GM12878 (cell line): ENCODE results near the gene RAB40B. TPM values are rescaled to one million over a fixed set of nuclear protein-coding genes. Genes with fewer than 3 reads are reported as not detected.

Experiments used
- ATAC-seq: fragments of 200-7000 bp; cut with Tn5 transposase; 3 replicates; pipeline ENCODE4 v1.9.1; 2020; ENCODE audit warnings: mild to moderate bottlenecking, moderate library complexity
- BruUV-seq: library from RNA; stranded (reverse); fragments of 400-500 nt; replicated peaks from 2 replicates; lab custom pipeline; 2021; lab: Mats Ljungman, UMichigan
- CTCF ChIA-PET: fragments of 300-600 bp; sonication (Branson Sonifier 250); formaldehyde crosslinking; extraction: SDS; loops from one replicate; lab custom pipeline; 2021; ENCODE audit warnings: inconsistent platforms; lab: Yijun Ruan, JAX
- POLR2A ChIA-PET: fragments of 350-600 bp; formaldehyde crosslinking; extraction: SDS; loops from one replicate; lab custom pipeline; 2021; ENCODE audit warnings: inconsistent platforms; lab: Charles Lee
- RAD21 ChIA-PET: fragments of 300-600 bp; sonication (Branson Sonifier 250); formaldehyde crosslinking; loops from one replicate; lab custom pipeline; 2023; ENCODE audit warnings: antibody characterized with exemption; ENCODE audit not compliant: unreplicated experiment; lab: Charles Lee
- SMC1A ChIA-PET: fragments of 300-600 bp; sonication (Branson Sonifier 250); formaldehyde crosslinking; loops from one replicate; lab custom pipeline; 2023; ENCODE audit not compliant: unreplicated experiment, uncharacterized antibody; lab: Charles Lee
- DNase-seq: peaks from one replicate; pipeline ENCODE4 v3.0.0-alpha.2; 2011; ENCODE audit warnings: low read depth, low spot score
- FAIRE-seq: peaks from 3 replicates; lab custom pipeline; 2011; peaks lifted over from hg19 to GRCh38; lab: Jason Lieb, UNC
- H2AFZ ChIP-seq: 2 replicates; pipeline ENCODE4 v1.6.0; 2011; ENCODE audit warnings: low read depth, low read length, control low read depth; ENCODE audit not compliant: control insufficient read depth
- H3K27ac ChIP-seq: 2 replicates; pipeline ENCODE4 v1.5.1; 2011; ENCODE audit warnings: control low read depth; ENCODE audit not compliant: control insufficient read depth, insufficient read depth
- H3K27me3 ChIP-seq, 2 experiments: replicated peaks in 1 of 2; 2 replicates each; pipeline versions ENCODE4 v1.6.0 to v1.6.1; 2011; ENCODE audit warnings: low read length in 1 of 2; ENCODE audit not compliant: control insufficient read depth in 2 of 2, insufficient read depth in 2 of 2
- H3K36me3 ChIP-seq, 2 experiments: 2 replicates each; pipeline ENCODE4 v1.5.1; 2011; ENCODE audit warnings: low read length in 1 of 2; ENCODE audit not compliant: control insufficient read depth in 2 of 2, insufficient read depth in 2 of 2
- H3K4me1 ChIP-seq: 2 replicates; pipeline ENCODE4 v1.6.1; 2011; ENCODE audit warnings: mild to moderate bottlenecking, low read length, moderate library complexity, mixed read lengths; ENCODE audit not compliant: control insufficient read depth, insufficient read depth
- H3K4me2 ChIP-seq: 2 replicates; pipeline ENCODE4 v1.6.0; 2011; ENCODE audit warnings: control low read depth; ENCODE audit not compliant: control insufficient read depth, insufficient read depth
- H3K4me3 ChIP-seq: fragments of 200-600 bp; sonication (generic); 2 replicates; pipeline ENCODE4 v1.5.1; 2016
- H3K79me2 ChIP-seq: 2 replicates; pipeline ENCODE4 v1.6.0; 2011; ENCODE audit warnings: low read length; ENCODE audit not compliant: control insufficient read depth, insufficient read depth
- H3K9ac ChIP-seq: 2 replicates; pipeline ENCODE4 v1.8.0; 2011; ENCODE audit warnings: low read length, control low read depth, mixed read lengths; ENCODE audit not compliant: control insufficient read depth, insufficient read depth
- H3K9me3 ChIP-seq: replicated peaks from 3 replicates; pipeline ENCODE4 v1.5.1; 2011; ENCODE audit warnings: mild to moderate bottlenecking, low read length; ENCODE audit not compliant: control insufficient read depth, insufficient read depth
- H4K20me1 ChIP-seq: 2 replicates; pipeline ENCODE4 v1.6.0; 2011; ENCODE audit not compliant: control insufficient read depth, insufficient read depth
- BHLHE40 ChIP-seq, 2 experiments: fragments of 450-650 bp in 1 of 2; IDR thresholded peaks; 2 replicates each; pipeline ENCODE4 v1.6.1; 2011 to 2017; ENCODE audit warnings: low read depth in 2 of 2, borderline replicate concordance in 1 of 2, improper control_type of control experiment in 1 of 2, low read length in 1 of 2, mild to moderate bottlenecking in 1 of 2
- EED ChIP-seq: sonication (generic); IDR thresholded peaks from 2 replicates; pipeline ENCODE4 v1.6.1; 2016; ENCODE audit warnings: antibody characterized with exemption, low read depth
- EZH2 ChIP-seq: IDR thresholded peaks from 2 replicates; pipeline ENCODE4 v1.6.1; 2012; ENCODE audit warnings: low read depth, mild to moderate bottlenecking, control low read depth, inconsistent platforms, low read length, borderline replicate concordance; ENCODE audit not compliant: control insufficient read depth
- HCFC1 ChIP-seq: fragments of 150-350 bp; IDR thresholded peaks from 2 replicates; pipeline ENCODE4 v1.6.1; 2014; ENCODE audit warnings: low read length
- KAT2A ChIP-seq: conservative IDR thresholded peaks from 2 replicates; pipeline ENCODE4 v1.6.1; 2011; ENCODE audit warnings: low read depth, low read length; ENCODE audit not compliant: control insufficient read depth
- MXI1 ChIP-seq: fragments of 150-350 bp; IDR thresholded peaks from 2 replicates; pipeline ENCODE4 v1.6.1; 2011; ENCODE audit warnings: low read depth, mild to moderate bottlenecking, inconsistent platforms, low read length, improper control_type of control experiment
- MYB ChIP-seq: fragments of 150-350 bp; IDR thresholded peaks from 2 replicates; pipeline ENCODE4 v1.6.1; 2014; ENCODE audit warnings: mild to moderate bottlenecking, low read depth, low read length, borderline replicate concordance
- PAX8 ChIP-seq: fragments of 450-650 bp; IDR thresholded peaks from 2 replicates; pipeline ENCODE4 v1.6.1; 2017; ENCODE audit warnings: mild to moderate bottlenecking, moderate library complexity
- SMARCA5 ChIP-seq: fragments of 450-650 bp; IDR thresholded peaks from 2 replicates; pipeline ENCODE4 v1.6.1; 2017; ENCODE audit warnings: mild to moderate bottlenecking
- STAT1 ChIP-seq: fragments of 450-650 bp; conservative IDR thresholded peaks from 2 replicates; pipeline ENCODE4 v1.6.1; 2014; ENCODE audit warnings: antibody characterized with exemption, mild to moderate bottlenecking
- TAF1 ChIP-seq: IDR thresholded peaks from 2 replicates; pipeline ENCODE4 v1.6.1; 2011; ENCODE audit warnings: mild to moderate bottlenecking, low read depth, low read length, borderline replicate concordance
- ZNF274 ChIP-seq: IDR thresholded peaks from one replicate; pipeline ENCODE4 v1.8.0; 2011; ENCODE audit not compliant: insufficient read length, insufficient read depth
- WGBS: methylation state at CpG from one replicate; pipeline ENCODE4 v1.1.6; 2016; ENCODE audit warnings: low lambda C conversion rate; ENCODE audit not compliant: insufficient replicate concordance, insufficient coverage; ENCODE audit errors: missing lambda C conversion rate; 5-methylcytosine and 5-hydroxymethylcytosine counted together
- in situ Hi-C: fragments of 300-500 bp; cut with MboI; formaldehyde crosslinking; loops from 9 replicates; pipeline ENCODE4 v1.14.3; 2018; ENCODE audit warnings: mixed read lengths
- intact Hi-C: fragments of 100-400 bp; cut with micrococcal nuclease; formaldehyde crosslinking; loops from one replicate; pipeline ENCODE4 v1.14.2; 2022; ENCODE audit not compliant: unreplicated experiment
- polyA plus RNA-seq, 11 experiments: library from polyadenylated mRNA; depleted of rRNA in 4 of 11; unstranded in 6 of 11; stranded (reverse) in 5 of 11; fragments of >200 nt; fragmentation: Nextera tagmentation in 4 of 11; fragmentation: Illumina TruSeq in 1 of 11; extraction: Ambion mirVana in 4 of 11; extraction: Trizol in 1 of 11; gene quantifications; 1 replicate in 1 of 11; 2 replicates in 10 of 11; pipeline versions ENCODE4 v1.2.1 to v1.2.3, GENCODE V29; 2011 to 2016; ENCODE audit warnings: inconsistent platforms in 2 of 11, missing spikeins in 2 of 11, low read depth in 1 of 11
- total RNA-seq, 4 experiments: library from RNA; depleted of rRNA in 3 of 4; stranded (reverse); fragments of >200 nt in 3 of 4; fragmentation: Illumina TruSeq in 1 of 4; extraction: Trizol in 1 of 4; gene quantifications; 2 replicates each; pipeline versions ENCODE4 v1.2.1 to v1.2.3, GENCODE V29; 2013 to 2021
- TF ChIP-seq, protein P1 (sequence below): IDR thresholded peaks from 2 replicates; pipeline ENCODE4 v1.6.1; 2011; ENCODE audit warnings: mild to moderate bottlenecking, low read depth, low read length, moderate library complexity; ENCODE audit not compliant: insufficient replicate concordance
- TF ChIP-seq, protein P2 (sequence below): fragments of 450-650 bp; IDR thresholded peaks from 2 replicates; pipeline ENCODE4 v1.6.1; 2017; ENCODE audit warnings: antibody characterized with exemption, mild to moderate bottlenecking, moderate library complexity
- TF ChIP-seq, protein P3 (sequence below): fragments of 150-350 bp; IDR thresholded peaks from 2 replicates; pipeline ENCODE4 v1.6.1; 2016; ENCODE audit warnings: low read depth, low read length
- TF ChIP-seq, protein P4 (sequence below): fragments of 450-650 bp; IDR thresholded peaks from 2 replicates; pipeline ENCODE4 v1.6.1; 2017; ENCODE audit warnings: low read depth, mild to moderate bottlenecking, moderate library complexity

The RAB40B gene
- total and polyA plus RNA-seq, 10 of the 15 experiments (the other 5 are each of a cell fraction or from before 2014, with no cell fraction given), result 0.06 to 2.8 (median 1.4) TPM

DNA sequence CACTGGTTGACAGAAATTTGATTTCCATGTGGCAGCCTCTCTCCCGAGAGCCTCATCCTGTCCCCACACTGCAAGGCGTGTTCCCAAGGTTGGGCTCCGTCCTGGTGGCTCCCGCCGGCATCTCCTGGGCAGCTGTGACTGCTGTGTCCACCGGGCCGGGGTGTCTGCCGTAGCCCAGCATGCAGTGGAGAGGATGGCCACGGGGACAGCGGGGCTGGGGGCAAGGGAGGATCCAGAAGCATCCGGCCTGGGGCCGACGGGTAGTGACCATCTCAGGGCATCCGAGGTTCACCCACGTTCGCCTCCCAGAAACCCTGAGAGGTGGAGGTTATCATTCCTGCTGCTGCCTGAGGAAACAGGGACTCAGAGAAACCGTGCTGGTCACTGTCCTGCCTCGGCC is 7.3 kb upstream of the RAB40B start:
- H3K9ac ChIP-seq, result no peak overlapping the region
- RAD21 ChIA-PET, result no interaction called here
- no peak overlapping the region for H3K27ac ChIP-seq
- ATAC-seq (no peak), FAIRE-seq (no peak), DNase-seq (no peak)
- CTCF ChIA-PET, result no interaction called here
- no peaks in the 10 kb centered on the region for H3K36me3 ChIP-seq
- no peak overlapping the region for H2AFZ ChIP-seq
- intact Hi-C loops, result no loop called here
- POLR2A ChIA-PET, result interaction anchor here (1.3 kb wide), 1 partner anchor 11 kb away, joined by 3 read pairs; the partner anchor contains the start of gene FN3KRP
- H3K27me3 ChIP-seq, result no peaks in the 10 kb centered on the region
- H4K20me1 ChIP-seq, result no peaks in the 10 kb centered on the region
- SMC1A ChIA-PET, result no interaction called here
- no peak overlapping the region for H3K4me2 ChIP-seq
- H3K79me2 ChIP-seq, result no peaks in the 10 kb centered on the region
- WGBS, result 69% methylated on average over 18 of the region's 18 CpGs
- no peak overlapping the region for H3K4me3 ChIP-seq
- H3K4me1 ChIP-seq, result peaks cover 10% of the 10 kb centered on the region
- BruUV-seq, result no TSS peak
- no peaks in the 10 kb centered on the region for H3K9me3 ChIP-seq
- in situ Hi-C loops, result no loop called here
- no peak for TF ChIP-seq BHLHE40 (IDR thresholded peaks at IDR 0.05; ENCODE audit: borderline replicate concordance in 1 of 2, low read depth in 2 of 2, low read length in 1 of 2)
- TF ChIP-seq, protein P1, sequence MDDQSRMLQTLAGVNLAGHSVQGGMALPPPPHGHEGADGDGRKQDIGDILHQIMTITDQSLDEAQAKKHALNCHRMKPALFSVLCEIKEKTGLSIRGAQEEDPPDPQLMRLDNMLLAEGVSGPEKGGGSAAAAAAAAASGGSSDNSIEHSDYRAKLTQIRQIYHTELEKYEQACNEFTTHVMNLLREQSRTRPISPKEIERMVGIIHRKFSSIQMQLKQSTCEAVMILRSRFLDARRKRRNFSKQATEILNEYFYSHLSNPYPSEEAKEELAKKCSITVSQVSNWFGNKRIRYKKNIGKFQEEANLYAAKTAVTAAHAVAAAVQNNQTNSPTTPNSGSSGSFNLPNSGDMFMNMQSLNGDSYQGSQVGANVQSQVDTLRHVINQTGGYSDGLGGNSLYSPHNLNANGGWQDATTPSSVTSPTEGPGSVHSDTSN, result no peak
- no peak for TF ChIP-seq EZH2
- no peak for TF ChIP-seq KAT2A
- no peak for TF ChIP-seq PAX8
- TF ChIP-seq EED, result no peak
- TF ChIP-seq STAT1, result no peak
- no peak for TF ChIP-seq HCFC1
- TF ChIP-seq MXI1, result no peak
- TF ChIP-seq TAF1, result no peak
- TF ChIP-seq SMARCA5, result no peak
- TF ChIP-seq, protein P2, sequence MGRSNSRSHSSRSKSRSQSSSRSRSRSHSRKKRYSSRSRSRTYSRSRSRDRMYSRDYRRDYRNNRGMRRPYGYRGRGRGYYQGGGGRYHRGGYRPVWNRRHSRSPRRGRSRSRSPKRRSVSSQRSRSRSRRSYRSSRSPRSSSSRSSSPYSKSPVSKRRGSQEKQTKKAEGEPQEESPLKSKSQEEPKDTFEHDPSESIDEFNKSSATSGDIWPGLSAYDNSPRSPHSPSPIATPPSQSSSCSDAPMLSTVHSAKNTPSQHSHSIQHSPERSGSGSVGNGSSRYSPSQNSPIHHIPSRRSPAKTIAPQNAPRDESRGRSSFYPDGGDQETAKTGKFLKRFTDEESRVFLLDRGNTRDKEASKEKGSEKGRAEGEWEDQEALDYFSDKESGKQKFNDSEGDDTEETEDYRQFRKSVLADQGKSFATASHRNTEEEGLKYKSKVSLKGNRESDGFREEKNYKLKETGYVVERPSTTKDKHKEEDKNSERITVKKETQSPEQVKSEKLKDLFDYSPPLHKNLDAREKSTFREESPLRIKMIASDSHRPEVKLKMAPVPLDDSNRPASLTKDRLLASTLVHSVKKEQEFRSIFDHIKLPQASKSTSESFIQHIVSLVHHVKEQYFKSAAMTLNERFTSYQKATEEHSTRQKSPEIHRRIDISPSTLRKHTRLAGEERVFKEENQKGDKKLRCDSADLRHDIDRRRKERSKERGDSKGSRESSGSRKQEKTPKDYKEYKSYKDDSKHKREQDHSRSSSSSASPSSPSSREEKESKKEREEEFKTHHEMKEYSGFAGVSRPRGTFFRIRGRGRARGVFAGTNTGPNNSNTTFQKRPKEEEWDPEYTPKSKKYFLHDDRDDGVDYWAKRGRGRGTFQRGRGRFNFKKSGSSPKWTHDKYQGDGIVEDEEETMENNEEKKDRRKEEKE, result no peak
- TF ChIP-seq ZNF274, result no peak
- TF ChIP-seq MYB, result no peak
- TF ChIP-seq, protein P3, sequence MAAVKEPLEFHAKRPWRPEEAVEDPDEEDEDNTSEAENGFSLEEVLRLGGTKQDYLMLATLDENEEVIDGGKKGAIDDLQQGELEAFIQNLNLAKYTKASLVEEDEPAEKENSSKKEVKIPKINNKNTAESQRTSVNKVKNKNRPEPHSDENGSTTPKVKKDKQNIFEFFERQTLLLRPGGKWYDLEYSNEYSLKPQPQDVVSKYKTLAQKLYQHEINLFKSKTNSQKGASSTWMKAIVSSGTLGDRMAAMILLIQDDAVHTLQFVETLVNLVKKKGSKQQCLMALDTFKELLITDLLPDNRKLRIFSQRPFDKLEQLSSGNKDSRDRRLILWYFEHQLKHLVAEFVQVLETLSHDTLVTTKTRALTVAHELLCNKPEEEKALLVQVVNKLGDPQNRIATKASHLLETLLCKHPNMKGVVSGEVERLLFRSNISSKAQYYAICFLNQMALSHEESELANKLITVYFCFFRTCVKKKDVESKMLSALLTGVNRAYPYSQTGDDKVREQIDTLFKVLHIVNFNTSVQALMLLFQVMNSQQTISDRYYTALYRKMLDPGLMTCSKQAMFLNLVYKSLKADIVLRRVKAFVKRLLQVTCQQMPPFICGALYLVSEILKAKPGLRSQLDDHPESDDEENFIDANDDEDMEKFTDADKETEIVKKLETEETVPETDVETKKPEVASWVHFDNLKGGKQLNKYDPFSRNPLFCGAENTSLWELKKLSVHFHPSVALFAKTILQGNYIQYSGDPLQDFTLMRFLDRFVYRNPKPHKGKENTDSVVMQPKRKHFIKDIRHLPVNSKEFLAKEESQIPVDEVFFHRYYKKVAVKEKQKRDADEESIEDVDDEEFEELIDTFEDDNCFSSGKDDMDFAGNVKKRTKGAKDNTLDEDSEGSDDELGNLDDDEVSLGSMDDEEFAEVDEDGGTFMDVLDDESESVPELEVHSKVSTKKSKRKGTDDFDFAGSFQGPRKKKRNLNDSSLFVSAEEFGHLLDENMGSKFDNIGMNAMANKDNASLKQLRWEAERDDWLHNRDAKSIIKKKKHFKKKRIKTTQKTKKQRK, result no peak
- TF ChIP-seq, protein P4, sequence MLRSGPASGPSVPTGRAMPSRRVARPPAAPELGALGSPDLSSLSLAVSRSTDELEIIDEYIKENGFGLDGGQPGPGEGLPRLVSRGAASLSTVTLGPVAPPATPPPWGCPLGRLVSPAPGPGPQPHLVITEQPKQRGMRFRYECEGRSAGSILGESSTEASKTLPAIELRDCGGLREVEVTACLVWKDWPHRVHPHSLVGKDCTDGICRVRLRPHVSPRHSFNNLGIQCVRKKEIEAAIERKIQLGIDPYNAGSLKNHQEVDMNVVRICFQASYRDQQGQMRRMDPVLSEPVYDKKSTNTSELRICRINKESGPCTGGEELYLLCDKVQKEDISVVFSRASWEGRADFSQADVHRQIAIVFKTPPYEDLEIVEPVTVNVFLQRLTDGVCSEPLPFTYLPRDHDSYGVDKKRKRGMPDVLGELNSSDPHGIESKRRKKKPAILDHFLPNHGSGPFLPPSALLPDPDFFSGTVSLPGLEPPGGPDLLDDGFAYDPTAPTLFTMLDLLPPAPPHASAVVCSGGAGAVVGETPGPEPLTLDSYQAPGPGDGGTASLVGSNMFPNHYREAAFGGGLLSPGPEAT, result no peak
